ENCODE results near the gene AKR1C2. TPM values are rescaled to one million over a fixed set of nuclear protein-coding genes. Genes with fewer than 3 reads are reported as not detected.

Gene AKR1C2
- polyA plus RNA-seq, 1 donor from 2014 or later, result 170 TPM

- Histone ChIP-seq H3K9ac (ENCODE audit: low read length) (no peak overlapping the region), H3F3A (ENCODE audit: insufficient read depth, low read length, poor library complexity, severe bottlenecking) (no peaks in the 10 kb centered on the region), H3K79me2 (replicated peaks; ENCODE audit: insufficient read depth, low read length) (no peaks in the 10 kb centered on the region), H3K27me3 (ENCODE audit: insufficient read depth, low read depth, low read length) (no peaks in the 10 kb centered on the region), H3K27ac (ENCODE audit: low read length) (no peak overlapping the region), H3K4me2 (ENCODE audit: low read length) (no peak overlapping the region), H3K4me3 (ENCODE audit: low read length) (no peak overlapping the region), H3K9me2 (ENCODE audit: insufficient read depth, low read length) (no peaks in the 10 kb centered on the region), H2AFZ (ENCODE audit: low read depth, low read length) (no peak overlapping the region), H4K20me1 (ENCODE audit: insufficient read depth) (no peaks in the 10 kb centered on the region), H3K9me3 (ENCODE audit: low read length) (no peaks in the 10 kb centered on the region), H3K36me3 (ENCODE audit: insufficient read depth, low read length) (no peaks in the 10 kb centered on the region)
- TF ChIP-seq SMC3 (conservative IDR thresholded peaks at IDR 0.05; ENCODE audit: poor library complexity) (no peak), EZH2 (IDR thresholded peaks at IDR 0.05; ENCODE audit: borderline replicate concordance, insufficient read depth, low read length, poor library complexity, severe bottlenecking) (no peak), CTCF (IDR thresholded peaks at IDR 0.05; ENCODE audit: poor library complexity, severe bottlenecking) (no peak), REST (IDR thresholded peaks at IDR 0.05; ENCODE audit: borderline replicate concordance) (no peak)
These were observed 32.9 kb upstream of the AKR1C2 start for GRCh38 chr10:5036511-5036910.

GRCh38 chr10:5035356-5035755 lies 31.7 kb upstream of the AKR1C2 start:
- no peaks in the 10 kb centered on the region for H3K79me2 ChIP-seq (replicated peaks; ENCODE audit: insufficient read depth, low read length)
- H3F3A ChIP-seq (ENCODE audit: insufficient read depth, low read length, poor library complexity, severe bottlenecking), result no peaks in the 10 kb centered on the region
- H4K20me1 ChIP-seq (ENCODE audit: insufficient read depth), result no peaks in the 10 kb centered on the region
- TF ChIP-seq EZH2 (IDR thresholded peaks at IDR 0.05; ENCODE audit: borderline replicate concordance, insufficient read depth, low read length, poor library complexity, severe bottlenecking) (no peak), TAF1 (IDR thresholded peaks at IDR 0.05; ENCODE audit: low read depth) (no peak), CTCF (IDR thresholded peaks at IDR 0.05; ENCODE audit: poor library complexity, severe bottlenecking) (no peak), POLR2AphosphoS5 (IDR thresholded peaks at IDR 0.05) (no peak), SMC3 (conservative IDR thresholded peaks at IDR 0.05; ENCODE audit: poor library complexity) (no peak), MXI1 (conservative IDR thresholded peaks at IDR 0.05; ENCODE audit: poor library complexity, severe bottlenecking) (no peak), RAD21 (conservative IDR thresholded peaks at IDR 0.05) (no peak), EP300 (conservative IDR thresholded peaks at IDR 0.05; ENCODE audit: poor library complexity, severe bottlenecking) (no peak), REST (IDR thresholded peaks at IDR 0.05; ENCODE audit: borderline replicate concordance) (no peak)
- no peaks in the 10 kb centered on the region for H3K36me3 ChIP-seq (ENCODE audit: insufficient read depth, low read length)
- no peaks in the 10 kb centered on the region for H3K9me3 ChIP-seq (ENCODE audit: low read length)
- no peak overlapping the region for H3K4me2 ChIP-seq (ENCODE audit: low read length)
- no peak overlapping the region for H3K4me3 ChIP-seq (ENCODE audit: low read length)
- H3K9ac ChIP-seq (ENCODE audit: low read length), result no peak overlapping the region
- H3K27me3 ChIP-seq (ENCODE audit: insufficient read depth, low read depth, low read length), result no peaks in the 10 kb centered on the region
- no peak overlapping the region for H3K27ac ChIP-seq (ENCODE audit: low read length)
- no peak overlapping the region for H2AFZ ChIP-seq (ENCODE audit: low read depth, low read length)
- H3K9me2 ChIP-seq (ENCODE audit: insufficient read depth, low read length), result no peaks in the 10 kb centered on the region

All from neural cell (in vitro differentiated cells).